ENCODE results near the gene RNF26.

RNF26 gene

DNA sequence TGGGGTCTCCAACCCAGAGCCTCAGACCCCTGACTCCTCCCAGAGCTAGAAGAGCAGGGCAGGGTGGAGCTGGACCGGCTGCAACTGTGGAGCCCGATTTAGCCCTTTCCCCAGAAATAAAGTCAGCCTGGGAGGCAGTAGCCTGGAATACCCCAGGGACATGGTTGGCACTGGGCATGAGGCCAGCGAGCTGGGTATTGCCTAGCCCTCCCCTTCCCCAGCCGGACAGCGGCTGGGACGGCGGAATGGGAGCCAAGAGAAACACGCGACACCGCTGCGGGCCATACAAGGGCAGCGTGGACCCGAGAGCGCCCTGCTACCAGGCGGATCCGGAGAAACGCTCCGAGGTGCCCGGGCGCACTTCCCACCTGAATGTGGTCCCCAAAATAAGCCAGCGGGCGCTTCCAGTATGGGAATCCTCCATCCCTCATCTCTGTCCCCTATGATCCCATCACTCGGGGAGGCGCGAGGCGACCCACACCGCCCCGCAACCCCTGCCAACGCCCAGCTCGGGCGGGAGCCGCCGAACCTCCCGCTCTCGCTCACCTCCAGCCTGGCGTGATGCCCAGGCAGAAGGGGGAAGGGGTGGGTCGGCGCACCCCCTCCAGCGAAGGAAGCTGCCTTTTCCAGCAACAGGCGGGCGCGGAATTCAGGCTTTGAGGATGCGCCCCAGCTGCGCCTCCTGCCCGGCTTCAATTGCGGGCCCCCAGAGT lies 18.2 kb upstream of the RNF26 start:
- DNase-seq: no peak

DNA sequence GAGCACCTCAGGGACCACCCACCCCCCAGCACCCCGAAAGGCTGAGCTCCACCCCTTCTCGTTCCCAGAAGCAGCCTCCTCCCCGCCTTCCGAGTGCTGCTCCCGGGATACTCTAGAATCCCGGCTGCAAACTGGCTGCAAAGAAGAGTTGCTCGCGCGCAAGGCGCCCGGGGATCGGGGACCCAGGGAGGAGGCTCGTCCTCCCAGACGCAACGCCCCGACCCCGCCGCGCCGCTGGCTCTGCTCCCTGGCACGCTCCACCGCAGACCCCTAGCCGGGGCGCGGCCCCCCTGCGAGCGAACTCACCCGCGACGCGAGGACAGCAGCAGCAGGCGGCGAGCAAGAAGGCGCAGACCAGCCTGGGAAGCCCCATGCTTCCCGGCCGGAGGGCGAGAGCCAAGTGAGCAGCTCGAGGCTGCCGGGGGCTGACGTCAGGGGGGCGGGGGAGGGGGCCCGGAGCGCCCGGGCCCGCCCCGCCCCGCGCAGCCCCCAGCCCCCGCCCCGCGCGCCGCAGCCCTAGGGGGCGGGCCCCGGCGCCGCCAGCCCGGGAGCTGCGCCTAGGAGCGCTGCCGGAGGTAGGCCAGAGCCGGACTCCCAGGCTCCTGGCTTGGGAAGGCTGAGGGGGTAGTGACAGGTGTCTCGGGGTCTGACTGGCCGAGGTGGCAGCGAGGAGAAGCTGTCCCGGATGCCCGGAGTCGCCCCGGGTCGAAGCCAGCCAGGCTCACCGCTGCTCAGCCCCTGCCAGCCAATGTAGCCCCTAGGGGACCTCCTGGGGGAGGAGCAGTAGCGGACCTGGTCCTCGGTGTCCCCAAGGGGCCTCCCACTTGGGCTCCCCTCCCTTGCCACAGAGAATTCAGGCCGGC lies 17.4 kb upstream of the RNF26 start, which contains the start of gene MCAM:
Gene MCAM (minus strand): TSS at position 402 of the 863 bp plus-strand sequence. CDS start 29 bp downstream, at position 373.
- DNase-seq: no peak

- DNase-seq: no peak
Measured at GRCh38 chr11:119317592-119318239, 16.6 kb upstream of the RNF26 start.

GRCh38 chr11:119318240-119319135 lies 15.8 kb upstream of the RNF26 start:
- no peak for DNase-seq

DNA sequence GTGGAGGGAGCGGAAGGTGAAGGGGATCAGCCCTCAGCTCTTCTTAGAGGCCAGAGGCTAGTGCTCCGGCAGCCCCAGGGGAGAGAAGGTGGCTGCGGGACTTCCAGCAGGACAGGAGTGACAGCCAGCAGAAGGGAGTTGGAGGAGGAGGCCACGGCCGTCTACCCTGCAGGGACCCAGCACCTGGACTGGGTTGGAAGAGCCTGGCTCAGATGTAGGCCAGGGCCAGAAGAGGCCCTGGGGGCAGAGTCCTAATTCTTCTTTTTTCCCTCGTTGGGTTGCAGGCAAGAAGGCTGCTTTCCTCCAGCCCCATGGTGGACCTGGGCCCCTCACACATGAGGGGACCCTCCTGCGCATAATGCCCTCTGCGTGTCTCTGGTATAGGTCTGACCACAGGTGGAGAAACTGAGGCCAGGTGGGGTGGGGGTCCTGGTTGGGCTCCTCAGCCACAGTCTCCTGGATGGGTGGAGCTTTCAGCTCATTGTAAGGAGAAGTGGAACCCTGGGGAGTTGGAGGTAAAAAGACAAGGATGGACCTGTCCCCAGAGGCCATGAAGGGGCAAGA lies 15.1 kb upstream of the RNF26 start:
- DNase-seq: no peak

- DNase-seq: no peak
Measured at GRCh38 chr11:119319700-119320239, 14.6 kb upstream of the RNF26 start.

- no peak for DNase-seq
Measured at GRCh38 chr11:119320240-119320775, 14.0 kb upstream of the RNF26 start.

DNA sequence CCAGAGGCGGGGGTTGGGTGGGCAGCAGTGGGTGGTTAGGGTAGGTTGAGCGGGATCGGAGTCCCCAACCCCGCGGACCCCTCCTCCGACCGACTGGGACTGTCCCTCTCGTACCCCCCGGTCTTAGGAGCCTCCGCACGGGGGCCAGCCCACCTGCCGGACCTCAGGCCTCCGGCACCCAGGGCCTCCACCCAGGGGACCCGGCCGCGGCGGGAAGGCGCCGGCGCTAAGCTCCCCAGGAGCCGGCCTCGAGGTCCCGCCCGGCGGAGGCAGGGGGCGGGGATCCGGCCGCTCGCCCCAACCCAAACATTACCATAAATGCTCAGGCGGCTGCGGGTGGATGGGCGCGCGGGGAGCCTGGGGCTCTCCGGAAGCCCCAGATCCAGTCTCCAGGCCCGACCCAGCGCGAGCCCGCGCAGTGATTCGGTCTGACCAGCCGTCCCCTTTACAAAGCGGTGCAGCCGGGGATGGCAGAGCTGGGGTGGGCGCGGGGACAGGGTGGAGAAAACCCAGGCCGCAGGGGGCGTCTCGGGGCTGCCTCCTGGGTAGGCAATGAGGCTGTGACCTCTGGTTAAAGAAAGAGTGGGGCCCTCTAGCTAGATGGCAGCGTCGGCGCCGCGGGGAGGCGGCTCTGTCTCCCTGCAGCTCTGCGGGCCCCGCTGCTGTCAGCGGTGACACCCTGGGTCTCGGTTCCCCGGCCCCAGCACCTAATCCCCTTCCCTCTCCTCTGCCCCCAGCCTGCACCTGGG lies 13.4 kb upstream of the RNF26 start:
- DNase-seq: no peak

DNA sequence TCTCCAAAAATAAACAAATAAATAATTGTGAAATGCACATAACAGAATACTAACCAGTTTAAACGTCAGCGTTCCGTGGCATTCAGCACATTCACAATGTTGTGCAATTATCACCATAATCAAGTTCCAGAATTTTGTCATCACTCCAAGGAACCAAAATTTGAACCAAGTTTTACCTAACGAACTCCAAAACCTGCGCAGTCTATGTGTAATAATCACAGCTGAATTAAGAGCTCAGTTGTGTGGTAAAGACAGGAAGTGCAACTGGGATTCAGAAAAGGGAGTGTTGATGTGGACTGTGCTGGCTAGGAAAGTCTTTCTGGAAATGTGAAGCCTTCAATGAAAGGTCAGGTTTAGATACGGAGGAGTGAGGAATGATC lies 12.0 kb upstream of the RNF26 start:
- DNase-seq: no peak

DNA sequence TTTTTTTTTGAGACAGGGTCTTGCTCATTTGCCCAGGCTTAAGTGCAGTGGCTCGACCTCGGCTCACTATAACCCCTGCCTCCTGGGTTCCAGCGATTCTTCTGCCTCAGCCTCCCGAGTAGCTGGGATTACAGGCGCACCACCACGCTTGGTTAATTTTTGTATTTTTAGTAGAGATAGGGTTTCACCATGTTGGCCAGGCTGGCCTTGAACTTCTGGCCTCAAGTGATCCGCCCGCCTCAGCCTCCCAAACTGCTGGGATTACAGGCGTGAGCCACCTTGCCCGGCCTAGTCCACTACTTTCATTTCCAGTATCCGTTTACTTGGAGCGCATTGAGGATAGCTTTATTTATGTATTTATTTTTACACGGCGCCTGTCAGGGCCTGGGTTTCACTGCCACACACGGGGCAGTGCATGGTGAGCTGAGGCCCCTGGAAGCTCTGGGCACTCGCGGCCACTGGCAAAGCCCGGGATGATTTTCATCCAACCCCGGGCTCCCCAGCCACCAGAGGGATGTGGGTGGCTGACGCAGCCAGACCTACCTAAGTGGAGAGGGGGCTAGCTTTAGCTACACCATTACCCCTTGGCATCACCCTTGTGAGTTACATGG lies 11.3 kb upstream of the RNF26 start:
- DNase-seq: no peak

- DNase-seq: peak; percentile 62
Measured at GRCh38 chr11:119323532-119324033, 10.7 kb upstream of the RNF26 start.

DNA sequence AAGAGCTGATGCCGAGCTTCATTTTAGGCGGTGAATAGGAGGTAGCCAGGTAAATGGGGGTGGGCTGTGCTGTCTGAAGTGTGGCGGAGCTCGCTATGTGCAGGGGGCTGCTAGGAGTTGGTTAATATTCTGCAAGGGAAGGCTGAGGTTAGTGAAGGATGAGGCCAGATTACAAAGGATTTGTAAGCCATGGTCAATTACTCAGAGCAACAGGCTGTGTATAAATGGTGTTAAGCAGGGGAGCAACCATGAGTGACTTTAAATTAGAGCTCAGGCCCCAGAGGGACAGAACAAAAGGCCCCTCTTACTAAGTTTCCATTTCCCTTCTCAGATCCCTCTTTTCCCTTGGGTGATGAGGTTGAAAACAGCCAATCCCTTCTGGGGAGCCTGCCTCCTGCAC lies 10.1 kb upstream of the RNF26 start:
- DNase-seq: no peak

- DNase-seq: no peak
Measured at GRCh38 chr11:119329320-119329719, 5.0 kb upstream of the RNF26 start.

- DNase-seq: no peak
Measured at GRCh38 chr11:119330237-119330636, 4.1 kb upstream of the RNF26 start.

DNA sequence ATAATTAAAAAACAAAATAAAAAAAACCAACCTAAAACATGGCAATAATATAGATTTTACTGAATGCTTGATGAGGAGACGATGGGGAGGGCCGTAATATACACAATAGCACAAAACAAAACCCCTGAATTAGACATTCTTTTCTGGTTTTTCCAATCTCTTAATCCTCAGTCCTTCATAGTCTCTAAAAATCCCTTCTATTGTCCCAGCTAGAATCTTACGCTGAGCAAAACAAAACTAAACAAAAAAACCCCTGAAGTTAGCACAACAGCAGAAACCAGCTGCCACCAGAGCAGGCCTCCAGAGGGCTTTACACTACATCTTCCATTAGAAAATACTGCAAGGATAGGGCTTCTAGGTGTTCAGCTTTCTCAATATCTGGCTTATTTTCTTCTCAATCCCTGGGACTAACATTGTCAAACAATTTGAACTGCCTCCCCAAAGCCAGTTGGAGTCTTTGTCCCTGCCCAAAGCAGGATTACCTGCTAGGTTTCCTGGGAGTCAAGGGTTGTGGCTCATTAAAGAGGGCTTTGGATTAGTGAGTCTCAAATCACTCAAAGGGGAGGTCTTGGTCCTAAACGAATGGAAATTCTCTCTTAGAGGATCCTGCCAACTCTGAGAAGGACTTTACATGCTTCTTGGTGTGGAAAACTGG lies 2.1 kb upstream of the RNF26 start:
- DNase-seq: no peak

- no peak for DNase-seq
Measured at GRCh38 chr11:119335091-119335654, 846 bp downstream of the RNF26 start.

DNA sequence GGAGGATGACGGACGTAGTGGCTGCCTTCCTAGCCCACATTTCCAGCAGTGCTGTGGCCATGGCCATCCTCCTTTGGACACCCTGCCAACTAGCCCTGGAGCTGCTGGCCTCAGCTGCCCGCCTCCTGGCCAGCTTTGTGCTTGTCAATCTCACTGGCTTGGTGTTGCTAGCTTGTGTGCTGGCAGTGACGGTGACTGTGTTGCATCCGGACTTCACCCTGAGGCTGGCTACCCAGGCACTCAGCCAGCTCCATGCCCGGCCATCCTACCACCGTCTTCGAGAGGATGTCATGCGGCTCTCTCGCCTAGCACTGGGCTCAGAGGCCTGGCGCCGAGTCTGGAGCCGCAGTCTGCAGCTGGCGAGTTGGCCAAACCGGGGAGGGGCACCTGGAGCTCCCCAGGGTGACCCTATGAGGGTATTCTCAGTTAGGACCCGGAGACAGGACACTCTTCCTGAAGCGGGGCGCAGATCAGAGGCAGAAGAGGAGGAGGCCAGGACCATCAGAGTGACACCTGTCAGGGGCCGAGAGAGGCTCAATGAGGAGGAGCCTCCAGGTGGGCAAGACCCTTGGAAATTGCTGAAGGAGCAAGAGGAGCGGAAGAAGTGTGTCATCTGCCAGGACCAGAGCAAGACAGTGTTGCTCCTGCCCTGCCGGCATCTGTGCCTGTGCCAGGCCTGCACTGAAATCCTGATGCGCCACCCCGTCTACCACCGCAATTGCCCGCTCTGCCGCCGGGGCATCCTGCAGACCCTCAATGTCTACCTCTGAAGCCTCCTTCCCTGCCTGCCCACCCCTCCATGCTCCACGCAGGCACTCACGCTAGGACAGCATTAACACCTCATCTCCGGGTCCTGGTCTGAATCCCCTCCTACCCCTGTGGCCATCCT lies 1.6 kb downstream of the RNF26 start:
- DNase-seq: no peak

DNA sequence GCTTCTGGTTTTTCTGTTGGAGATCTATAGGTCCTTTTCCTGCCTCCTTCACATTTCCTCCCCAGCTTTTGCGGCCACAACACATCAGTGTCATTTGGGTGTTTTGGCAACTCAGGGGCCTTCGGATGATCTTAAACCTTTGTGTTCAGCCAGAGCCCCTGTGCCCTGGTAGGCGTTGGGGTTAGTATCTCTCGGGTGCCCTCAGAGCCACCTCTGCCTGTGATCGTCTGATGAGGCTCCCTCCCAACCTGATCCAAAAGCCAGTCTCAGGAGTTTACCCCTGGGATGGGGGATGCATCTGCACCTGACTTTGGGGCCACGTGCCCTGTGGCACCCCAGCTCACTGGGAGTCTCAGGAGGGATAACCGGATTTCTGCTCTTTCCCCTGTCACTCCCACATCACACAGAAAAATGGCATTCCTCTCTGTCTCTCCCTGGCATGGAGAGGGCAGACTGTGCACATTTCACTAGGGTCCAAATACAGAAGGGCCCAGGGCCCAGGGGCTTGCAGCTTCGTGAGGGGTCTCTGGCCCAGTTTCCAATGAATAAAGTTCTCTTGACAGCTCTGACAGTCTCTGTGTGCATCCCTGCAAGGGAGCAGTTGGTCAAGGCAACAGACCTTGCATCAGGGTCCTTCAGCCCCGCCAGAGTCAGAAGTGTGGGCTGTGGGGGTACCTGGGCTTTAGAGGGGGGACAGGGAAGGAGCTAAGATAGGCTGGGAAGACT lies 2.6 kb downstream of the RNF26 start:
- no peak for DNase-seq
